ENCODE results near the gene ZBTB7B.

DNA sequence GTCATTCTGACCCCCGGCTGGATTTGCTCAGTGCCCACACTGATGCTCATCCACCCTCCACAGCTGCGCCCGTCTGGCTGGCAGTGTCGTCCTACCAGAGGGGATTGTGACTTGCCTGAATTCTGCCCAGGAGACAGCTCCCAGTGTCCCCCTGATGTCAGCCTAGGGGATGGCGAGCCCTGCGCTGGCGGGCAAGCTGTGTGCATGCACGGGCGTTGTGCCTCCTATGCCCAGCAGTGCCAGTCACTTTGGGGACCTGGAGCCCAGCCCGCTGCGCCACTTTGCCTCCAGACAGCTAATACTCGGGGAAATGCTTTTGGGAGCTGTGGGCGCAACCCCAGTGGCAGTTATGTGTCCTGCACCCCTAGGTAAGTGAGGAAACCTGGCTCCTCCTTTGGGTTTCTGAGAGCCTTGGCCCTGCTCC, 55.2 kb downstream of the ZBTB7B start:
- TF ChIP-seq, protein P1, sequence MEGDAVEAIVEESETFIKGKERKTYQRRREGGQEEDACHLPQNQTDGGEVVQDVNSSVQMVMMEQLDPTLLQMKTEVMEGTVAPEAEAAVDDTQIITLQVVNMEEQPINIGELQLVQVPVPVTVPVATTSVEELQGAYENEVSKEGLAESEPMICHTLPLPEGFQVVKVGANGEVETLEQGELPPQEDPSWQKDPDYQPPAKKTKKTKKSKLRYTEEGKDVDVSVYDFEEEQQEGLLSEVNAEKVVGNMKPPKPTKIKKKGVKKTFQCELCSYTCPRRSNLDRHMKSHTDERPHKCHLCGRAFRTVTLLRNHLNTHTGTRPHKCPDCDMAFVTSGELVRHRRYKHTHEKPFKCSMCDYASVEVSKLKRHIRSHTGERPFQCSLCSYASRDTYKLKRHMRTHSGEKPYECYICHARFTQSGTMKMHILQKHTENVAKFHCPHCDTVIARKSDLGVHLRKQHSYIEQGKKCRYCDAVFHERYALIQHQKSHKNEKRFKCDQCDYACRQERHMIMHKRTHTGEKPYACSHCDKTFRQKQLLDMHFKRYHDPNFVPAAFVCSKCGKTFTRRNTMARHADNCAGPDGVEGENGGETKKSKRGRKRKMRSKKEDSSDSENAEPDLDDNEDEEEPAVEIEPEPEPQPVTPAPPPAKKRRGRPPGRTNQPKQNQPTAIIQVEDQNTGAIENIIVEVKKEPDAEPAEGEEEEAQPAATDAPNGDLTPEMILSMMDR (IDR thresholded peaks at IDR 0.05) = no peak
- no peak for TF ChIP-seq POLR2A (IDR thresholded peaks at IDR 0.05)
- no peak for TF ChIP-seq EP300 (IDR thresholded peaks at IDR 0.05)

Measured in tibial nerve (tissue), 4 donors.